ENCODE results near the gene KIF2C.
A peak's percentile ranks its signal among the peaks of the same experiment; 100 is the strongest.

Gene KIF2C

GRCh38 chr1:44776730-44777068 is 37.1 kb downstream of the KIF2C start:
- peaks cover 23% of the 10 kb centered on the region for H3K4me1 ChIP-seq (ENCODE audit: low read depth, poor library complexity, severe bottlenecking)
- TF ChIP-seq CTCF (conservative IDR thresholded peaks at IDR 0.05; ENCODE audit: low read depth, low read length) = no peak
- H3K36me3 ChIP-seq (ENCODE audit: insufficient read depth) = peaks cover 23% of the 10 kb centered on the region; the same call in 1 of the 2 replicates
- H3K27ac ChIP-seq = peak overlapping the region; percentile 91; the same call in 1 of the 2 replicates
- peak overlapping the region; percentile 94 for H3K4me2 ChIP-seq
- no peak overlapping the region for H2AFZ ChIP-seq (ENCODE audit: low read depth)
- no peaks in the 10 kb centered on the region for H3K27me3 ChIP-seq (ENCODE audit: insufficient read depth, low read depth)
- peak overlapping the region; percentile 10 for H3K4me3 ChIP-seq (IDR thresholded peaks at IDR 0.05; ENCODE audit: insufficient read depth, low read depth, low read length)
- H4K20me1 ChIP-seq (ENCODE audit: insufficient read depth) = peaks cover 6% of the 10 kb centered on the region; the same call in 1 of the 2 replicates
- peaks cover 39% of the 10 kb centered on the region for H3K79me2 ChIP-seq (ENCODE audit: insufficient read depth, low read depth)
- peak overlapping the region; percentile 99; the same call in 1 of the 2 replicates for H3K9ac ChIP-seq

DNA sequence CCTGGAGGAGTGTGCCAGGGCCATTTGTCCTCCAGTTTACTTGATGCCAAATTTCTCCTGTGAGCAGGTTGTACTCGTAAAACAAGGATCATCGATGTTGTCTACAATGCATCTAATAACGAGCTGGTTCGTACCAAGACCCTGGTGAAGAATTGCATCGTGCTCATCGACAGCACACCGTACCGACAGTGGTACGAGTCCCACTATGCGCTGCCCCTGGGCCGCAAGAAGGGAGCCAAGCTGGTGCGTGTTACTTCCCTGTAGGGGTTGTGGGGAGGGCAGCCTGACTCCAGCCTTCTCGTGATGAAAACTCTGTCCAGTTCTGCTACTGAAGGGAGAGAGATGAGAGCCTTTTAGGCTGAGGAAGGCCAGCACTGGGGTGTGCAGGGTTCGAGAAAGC is 37.9 kb downstream of the KIF2C start:
- peak overlapping the region; percentile 94; the same call in 1 of the 2 replicates for H3K4me2 ChIP-seq
- H3K27ac ChIP-seq = no peak overlapping the region
- no peaks in the 10 kb centered on the region for H3K27me3 ChIP-seq (ENCODE audit: insufficient read depth, low read depth)
- H3K36me3 ChIP-seq (ENCODE audit: insufficient read depth) = peaks cover 23% of the 10 kb centered on the region; the same call in 1 of the 2 replicates
- no peak for TF ChIP-seq CTCF (conservative IDR thresholded peaks at IDR 0.05; ENCODE audit: low read depth, low read length)
- peaks cover 23% of the 10 kb centered on the region for H3K4me1 ChIP-seq (ENCODE audit: low read depth, poor library complexity, severe bottlenecking)
- peaks cover 39% of the 10 kb centered on the region for H3K79me2 ChIP-seq (ENCODE audit: insufficient read depth, low read depth)
- H2AFZ ChIP-seq (ENCODE audit: low read depth) = no peak overlapping the region
- H4K20me1 ChIP-seq (ENCODE audit: insufficient read depth) = peaks cover 6% of the 10 kb centered on the region; the same call in 1 of the 2 replicates
- no peak overlapping the region; the same call in 1 of the 2 replicates for H3K9ac ChIP-seq
- no peak overlapping the region for H3K4me3 ChIP-seq (IDR thresholded peaks at IDR 0.05; ENCODE audit: insufficient read depth, low read depth, low read length)

DNA sequence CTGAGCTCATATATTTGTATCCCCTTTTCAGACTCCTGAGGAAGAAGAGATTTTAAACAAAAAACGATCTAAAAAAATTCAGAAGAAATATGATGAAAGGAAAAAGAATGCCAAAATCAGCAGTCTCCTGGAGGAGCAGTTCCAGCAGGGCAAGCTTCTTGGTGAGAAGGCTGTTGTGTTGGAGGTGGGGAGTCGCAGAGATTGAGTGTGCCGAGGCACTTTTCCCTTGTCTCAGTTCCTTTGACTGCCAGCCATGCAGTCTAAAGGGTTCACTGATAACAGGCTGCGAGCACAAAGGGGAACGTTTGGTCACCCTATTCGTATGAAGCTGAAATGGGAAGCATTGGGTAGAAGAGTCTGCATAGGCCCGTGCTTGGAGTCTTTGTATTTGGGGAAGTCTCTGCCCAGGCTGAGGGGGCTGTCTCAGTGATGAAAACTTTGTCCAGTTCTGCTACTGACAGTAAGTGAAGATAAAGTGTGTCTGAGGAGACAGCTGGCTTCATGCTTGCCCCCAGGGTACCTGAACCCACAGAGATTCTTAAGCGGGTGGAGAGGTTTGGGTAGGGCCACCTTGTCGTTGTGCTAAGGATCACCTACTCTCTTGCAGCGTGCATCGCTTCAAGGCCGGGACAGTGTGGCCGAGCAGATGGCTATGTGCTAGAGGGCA is 38.5 kb downstream of the KIF2C start:
- peaks cover 23% of the 10 kb centered on the region; the same call in 1 of the 2 replicates for H3K36me3 ChIP-seq (ENCODE audit: insufficient read depth)
- no peak overlapping the region for H3K4me3 ChIP-seq (IDR thresholded peaks at IDR 0.05; ENCODE audit: insufficient read depth, low read depth, low read length)
- no peak overlapping the region for H3K27ac ChIP-seq
- H3K4me2 ChIP-seq = peak overlapping the region; percentile 94; the same call in 1 of the 2 replicates
- peaks cover 23% of the 10 kb centered on the region for H3K4me1 ChIP-seq (ENCODE audit: low read depth, poor library complexity, severe bottlenecking)
- peaks cover 6% of the 10 kb centered on the region; the same call in 1 of the 2 replicates for H4K20me1 ChIP-seq (ENCODE audit: insufficient read depth)
- no peak overlapping the region for H3K9ac ChIP-seq
- H3K79me2 ChIP-seq (ENCODE audit: insufficient read depth, low read depth) = peaks cover 39% of the 10 kb centered on the region
- no peaks in the 10 kb centered on the region for H3K27me3 ChIP-seq (ENCODE audit: insufficient read depth, low read depth)
- no peak overlapping the region for H2AFZ ChIP-seq (ENCODE audit: low read depth)
- no peak for TF ChIP-seq CTCF (conservative IDR thresholded peaks at IDR 0.05; ENCODE audit: low read depth, low read length)

DNA sequence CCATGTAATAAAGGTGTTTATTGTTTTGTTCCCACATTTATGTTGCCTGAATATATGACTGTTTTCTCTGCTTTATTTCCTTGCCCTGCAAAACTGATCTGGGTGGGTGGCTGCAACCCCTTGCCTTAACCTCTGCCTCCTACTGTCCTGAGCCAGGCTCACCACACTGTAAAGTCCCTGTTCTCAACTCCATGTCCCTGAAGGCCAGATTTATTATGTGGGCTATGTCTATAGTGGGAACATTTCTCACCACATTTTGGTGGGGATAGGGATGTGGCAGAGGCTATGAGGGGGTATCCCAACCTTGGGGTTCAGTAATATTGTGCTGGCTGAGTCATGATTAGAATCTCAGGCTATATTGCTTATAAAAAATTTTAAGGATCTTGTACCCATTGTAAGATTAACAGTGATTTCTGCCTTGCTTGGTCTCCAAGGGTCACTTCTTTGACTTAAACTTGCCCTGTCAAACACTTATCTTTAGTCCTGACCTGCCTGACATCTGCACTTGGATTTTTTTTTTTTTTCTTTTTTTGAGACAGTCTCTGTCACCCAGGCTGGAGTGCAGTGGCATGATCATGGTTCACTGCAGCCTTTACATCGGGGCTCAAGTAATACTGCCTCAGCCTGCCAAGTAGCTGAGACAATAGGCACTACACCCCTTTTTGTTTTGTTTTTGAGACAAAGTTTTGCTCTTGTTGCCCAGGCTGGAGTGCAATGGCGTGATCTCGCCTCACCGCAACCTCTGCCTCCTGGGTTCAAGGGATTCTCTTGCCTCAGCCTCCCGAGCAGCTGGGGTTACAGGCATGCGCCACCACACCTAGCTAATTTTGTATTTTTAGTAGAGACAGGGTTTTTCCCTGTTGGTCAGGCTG is 39.3 kb downstream of the KIF2C start:
- peaks cover 23% of the 10 kb centered on the region; the same call in 1 of the 2 replicates for H3K36me3 ChIP-seq (ENCODE audit: insufficient read depth)
- H3K27ac ChIP-seq = no peak overlapping the region
- H3K4me3 ChIP-seq (IDR thresholded peaks at IDR 0.05; ENCODE audit: insufficient read depth, low read depth, low read length) = no peak overlapping the region
- peaks cover 39% of the 10 kb centered on the region for H3K79me2 ChIP-seq (ENCODE audit: insufficient read depth, low read depth)
- no peaks in the 10 kb centered on the region for H3K27me3 ChIP-seq (ENCODE audit: insufficient read depth, low read depth)
- H3K4me2 ChIP-seq = no peak overlapping the region
- H4K20me1 ChIP-seq (ENCODE audit: insufficient read depth) = peaks cover 6% of the 10 kb centered on the region; the same call in 1 of the 2 replicates
- no peak overlapping the region for H2AFZ ChIP-seq (ENCODE audit: low read depth)
- H3K4me1 ChIP-seq (ENCODE audit: low read depth, poor library complexity, severe bottlenecking) = peaks cover 23% of the 10 kb centered on the region
- no peak overlapping the region for H3K9ac ChIP-seq
- no peak for TF ChIP-seq CTCF (conservative IDR thresholded peaks at IDR 0.05; ENCODE audit: low read depth, low read length)

Measured in KMS-11 (cell line).